T47D (cell line): ENCODE measurements around the gene TMPRSS6.

ENCODE experiments used
- DNase-seq, 2 experiments: peaks; one replicate each; pipeline versions ENCODE4 v3.0.0 to v3.0.0-alpha.2; 2011 to 2012; ENCODE audit warnings: low read depth in 1 of 2, low spot score in 1 of 2
- JUND ChIP-seq: IDR thresholded peaks from 2 replicates; pipeline ENCODE4 v1.6.1; 2012; ENCODE audit warnings: low read depth
- in situ Hi-C: cut with HindIII; loops from 2 replicates; pipeline ENCODE4 v1.10.0; 2016; ENCODE audit warnings: low sequenced_read_pairs, low pct_unique_long_range_greater_than_20kb

Gene TMPRSS6

GRCh38 chr22:37135023-37135422 is 25.5 kb upstream of the TMPRSS6 start:
- no peak for DNase-seq
- in situ Hi-C loops = no loop called here
- no peak for TF ChIP-seq JUND

DNA sequence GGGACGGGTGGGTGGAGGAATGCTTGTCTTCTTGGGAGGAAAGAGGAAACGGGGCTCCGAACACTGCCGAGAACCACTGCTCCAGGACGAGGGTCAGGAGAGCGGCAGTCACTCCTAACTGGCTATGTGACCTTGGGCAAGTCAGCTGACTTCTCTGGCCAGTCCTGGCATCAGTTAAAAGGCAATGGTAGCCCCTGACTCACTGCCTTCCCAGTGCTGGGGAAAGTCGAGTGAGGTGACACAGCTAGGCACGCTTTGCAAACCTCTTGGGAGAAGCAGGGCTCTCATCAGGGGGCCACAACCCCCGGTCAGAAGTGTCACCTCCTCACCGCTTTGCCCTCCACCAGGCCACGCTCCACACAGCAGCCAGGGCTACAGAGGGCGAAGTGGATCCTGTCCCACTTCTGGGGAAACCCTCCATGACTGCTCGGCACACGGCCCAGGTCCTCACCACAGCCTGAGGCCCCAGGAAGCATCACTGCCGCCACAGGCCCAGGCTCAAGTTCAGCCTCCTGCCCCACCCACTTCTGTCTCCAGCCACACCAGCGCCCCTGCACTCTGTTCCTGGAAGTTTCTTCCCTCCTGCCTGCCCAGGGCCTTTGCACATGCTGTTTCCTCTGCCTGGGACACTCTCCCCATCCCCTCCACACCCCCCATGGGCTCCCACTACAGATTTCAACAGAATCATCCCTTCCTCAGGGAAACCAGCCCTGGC is 23.9 kb upstream of the TMPRSS6 start:
- in situ Hi-C loops = no loop called here
- TF ChIP-seq JUND = no peak
- no peak for DNase-seq

DNA sequence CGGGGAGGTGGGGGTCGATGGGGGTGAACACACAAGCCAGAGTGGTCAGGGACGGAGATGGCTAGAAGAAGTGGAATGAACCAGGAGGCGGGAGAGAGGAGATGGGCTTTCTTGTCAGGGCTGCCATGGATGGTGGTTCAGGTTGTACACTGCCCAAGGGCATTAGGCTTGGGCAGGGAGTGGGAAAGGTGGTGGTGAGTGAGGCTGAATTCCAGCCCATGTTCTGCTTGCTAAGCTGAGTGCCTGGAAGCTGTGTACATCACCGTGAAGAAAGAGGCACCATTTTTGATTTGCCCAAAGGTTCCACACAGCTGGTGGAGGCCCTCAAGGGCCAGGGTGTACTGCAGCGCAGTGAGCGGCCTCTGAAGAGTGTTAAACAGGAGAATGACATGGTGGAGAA is 23.3 kb upstream of the TMPRSS6 start:
- in situ Hi-C loops = no loop called here
- no peak for DNase-seq
- TF ChIP-seq JUND = no peak

DNA sequence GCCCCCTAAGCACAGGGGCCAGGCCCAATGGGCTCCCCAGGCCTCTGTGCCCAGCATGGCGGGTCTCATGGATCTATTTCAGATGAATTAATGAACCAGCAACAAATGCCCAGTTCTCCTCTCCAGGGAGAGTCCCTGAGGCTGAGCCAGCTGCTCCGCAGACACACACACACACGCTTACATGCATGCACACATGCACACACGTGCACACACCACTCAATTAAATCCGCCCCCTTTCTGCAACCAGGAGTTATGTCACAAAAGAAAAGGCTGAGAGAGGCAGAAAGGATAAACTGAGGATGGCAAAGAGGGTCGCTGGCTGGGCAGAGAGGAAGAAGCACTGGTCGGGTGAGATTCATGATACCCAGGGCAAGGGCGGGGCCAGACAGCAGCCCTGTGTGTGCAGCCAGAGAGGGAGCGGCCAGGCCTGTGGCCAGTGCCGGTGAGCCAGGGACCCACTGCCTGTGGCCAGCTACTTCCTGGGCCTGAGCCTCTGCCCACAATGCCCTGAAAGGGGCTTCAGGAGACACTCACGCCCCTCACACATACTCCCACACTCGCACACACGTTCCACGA is 20.4 kb upstream of the TMPRSS6 start:
- TF ChIP-seq JUND = no peak
- no peak for DNase-seq
- in situ Hi-C loops = no loop called here

GRCh38 chr22:37128555-37129281 is 19.2 kb upstream of the TMPRSS6 start:
- in situ Hi-C loops = no loop called here
- DNase-seq = peak in 1 of 2 experiments; percentile 7
- no peak for TF ChIP-seq JUND

DNA sequence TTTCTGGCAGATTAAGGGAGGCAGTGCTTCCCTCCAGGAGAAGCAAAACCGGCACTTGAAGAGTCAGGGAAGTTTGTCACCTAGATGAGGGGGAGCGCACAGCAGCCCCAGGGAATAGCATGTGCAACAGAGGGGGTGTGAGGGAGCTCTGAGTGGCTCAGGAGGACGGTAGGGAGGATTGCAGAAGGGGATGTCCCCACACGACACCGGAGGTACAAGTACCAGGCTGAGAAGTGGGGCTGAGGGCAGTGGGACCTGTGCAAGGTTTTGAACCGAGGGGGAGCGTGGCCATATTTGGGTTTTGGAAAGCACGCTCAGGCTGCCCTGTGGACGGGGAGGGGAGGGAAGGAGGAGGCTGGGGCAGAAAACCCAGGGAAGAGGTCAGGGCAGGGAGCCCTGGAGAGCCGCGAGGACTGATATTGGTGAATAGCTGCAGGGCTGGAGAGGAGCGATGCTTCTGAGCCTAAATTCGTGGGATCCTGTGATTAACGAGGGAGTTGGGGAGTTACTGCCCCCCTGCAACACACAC is 17.9 kb upstream of the TMPRSS6 start:
- no peak for TF ChIP-seq JUND
- in situ Hi-C loops = no loop called here
- DNase-seq = no peak

DNA sequence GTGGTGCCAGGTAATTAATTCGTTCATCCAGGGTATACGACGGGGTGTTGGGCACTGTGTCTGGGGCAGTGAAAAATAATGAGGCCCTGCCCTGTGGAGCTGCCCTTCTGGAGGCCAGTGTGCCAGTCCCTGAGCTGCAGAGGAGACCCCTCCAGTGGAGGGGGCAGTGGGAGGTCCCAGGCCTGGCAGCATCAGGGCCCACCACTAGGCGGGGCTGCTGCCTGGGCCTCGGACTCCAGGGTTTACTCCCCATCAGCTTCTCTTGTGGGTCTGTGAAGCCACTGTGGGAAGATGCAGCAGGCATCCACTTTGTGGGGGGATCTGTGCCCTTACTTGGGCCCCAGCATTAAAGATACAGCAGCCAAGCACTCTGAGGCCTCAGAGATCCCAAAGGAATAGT is 17.4 kb upstream of the TMPRSS6 start:
- no peak for DNase-seq
- in situ Hi-C loops = no loop called here
- no peak for TF ChIP-seq JUND

- DNase-seq = peak in 1 of 2 experiments; percentile 53
- in situ Hi-C loops = no loop called here
- TF ChIP-seq JUND = no peak
Measured at GRCh38 chr22:37126383-37126782, 16.9 kb upstream of the TMPRSS6 start.

GRCh38 chr22:37123649-37124048 is 14.1 kb upstream of the TMPRSS6 start:
- TF ChIP-seq JUND = no peak
- DNase-seq = no peak
- in situ Hi-C loops = no loop called here

GRCh38 chr22:37122598-37123180 is 13.2 kb upstream of the TMPRSS6 start:
- no peak for DNase-seq
- TF ChIP-seq JUND = no peak
- in situ Hi-C loops = no loop called here

DNA sequence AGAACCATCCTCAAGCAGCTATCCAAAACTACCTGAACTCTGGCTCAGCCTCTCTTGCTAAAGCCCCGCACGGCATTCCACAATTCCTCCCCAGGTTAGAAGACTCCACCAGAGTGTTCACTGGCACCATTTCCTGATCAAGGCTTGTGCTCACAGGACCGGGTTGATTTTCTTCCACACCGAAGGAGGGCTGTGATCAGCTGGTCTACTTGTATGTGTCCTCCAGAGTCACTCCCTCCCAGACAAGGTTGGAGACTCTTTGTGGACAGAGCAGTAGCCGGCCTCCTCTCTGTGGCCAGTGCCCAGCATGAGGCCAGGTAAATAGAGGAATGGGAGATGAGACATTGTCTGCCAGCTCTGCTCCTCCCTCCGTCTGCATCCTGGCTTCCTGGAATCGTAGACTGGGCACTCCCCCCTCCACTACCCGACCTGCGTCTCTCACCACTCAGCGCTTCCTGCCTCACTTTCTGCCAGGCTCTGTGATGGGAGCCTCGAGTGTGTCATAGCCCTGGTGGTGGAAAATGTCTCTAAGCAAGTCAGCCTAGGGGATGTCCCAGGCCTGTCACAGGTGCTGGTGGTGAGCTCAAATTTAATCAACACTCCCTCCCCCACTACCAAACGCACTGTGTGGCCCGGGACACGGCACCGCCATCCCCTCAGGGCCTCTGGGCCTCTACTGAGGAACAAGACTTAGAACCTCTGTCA is 12.5 kb upstream of the TMPRSS6 start:
- in situ Hi-C loops = no loop called here
- DNase-seq = no peak
- TF ChIP-seq JUND = no peak
